Mesenchymal stem cell (in vitro differentiated cells and primary cell): ENCODE results near the gene ADD1.

Experiments used
- DNase-seq: peaks from one replicate; pipeline ENCODE4 v3.0.0-alpha.2; 2013
- H2AFZ ChIP-seq: one replicate; pipeline ENCODE4 v1.6.1; 2013; ENCODE audit warnings: low read depth, mild to moderate bottlenecking, control low read depth, inconsistent platforms, low read length, moderate library complexity
- H2AK5ac ChIP-seq: 2 replicates; pipeline ENCODE4 v1.6.1; 2013; ENCODE audit warnings: low read length, moderate library complexity, mild to moderate bottlenecking, inconsistent platforms; ENCODE audit not compliant: severe bottlenecking
- H2BK120ac ChIP-seq: one replicate; pipeline ENCODE4 v1.6.1; 2013; ENCODE audit warnings: low read depth, mild to moderate bottlenecking, inconsistent platforms, low read length, moderate library complexity
- H2BK12ac ChIP-seq, 2 experiments: one replicate each; pipeline ENCODE4 v1.6.1; 2013; ENCODE audit warnings: inconsistent platforms in 2 of 2, low read length in 2 of 2, mild to moderate bottlenecking in 2 of 2, moderate library complexity in 2 of 2, control low read depth in 1 of 2
- H2BK15ac ChIP-seq: one replicate; pipeline ENCODE4 v1.6.1; 2013; ENCODE audit warnings: mild to moderate bottlenecking, low read depth, inconsistent platforms; ENCODE audit not compliant: poor library complexity, severe bottlenecking
- H2BK5ac ChIP-seq: 2 replicates; pipeline ENCODE4 v1.6.1; 2013; ENCODE audit warnings: low read depth, mild to moderate bottlenecking, low read length, control low read depth, inconsistent platforms; ENCODE audit not compliant: poor library complexity, severe bottlenecking
- H3K14ac ChIP-seq, 2 experiments: one replicate each; pipeline ENCODE4 v1.6.1; 2013; ENCODE audit warnings: inconsistent platforms in 2 of 2, low read length in 2 of 2, control low read depth in 1 of 2, mild to moderate bottlenecking in 1 of 2, moderate library complexity in 1 of 2
- H3K18ac ChIP-seq, 2 experiments: one replicate each; pipeline ENCODE4 v1.6.1; 2013; ENCODE audit warnings: inconsistent platforms in 2 of 2, low read length in 2 of 2, control low read depth in 1 of 2, low read depth in 1 of 2, mild to moderate bottlenecking in 1 of 2
- H3K23ac ChIP-seq, 2 experiments: one replicate each; pipeline ENCODE4 v1.6.1; 2013; ENCODE audit warnings: inconsistent platforms in 2 of 2, low read length in 2 of 2, mild to moderate bottlenecking in 2 of 2, moderate library complexity in 2 of 2, control low read depth in 1 of 2
- H3K27ac ChIP-seq: 2 replicates; pipeline ENCODE4 v1.5.1; 2013; ENCODE audit warnings: mild to moderate bottlenecking, moderate library complexity, low read length, control low read depth, inconsistent platforms; ENCODE audit not compliant: poor library complexity, severe bottlenecking
- H3K27me3 ChIP-seq, 2 experiments: 2 replicates each; pipeline versions ENCODE4 v1.6.1 to v1.7.0; 2013; ENCODE audit warnings: low read length in 2 of 2, mild to moderate bottlenecking in 2 of 2, moderate library complexity in 2 of 2, control low read depth in 1 of 2, inconsistent platforms in 1 of 2; ENCODE audit not compliant: control insufficient read depth in 1 of 2, insufficient read depth in 1 of 2
- H3K36me3 ChIP-seq, 2 experiments: 2 replicates each; pipeline versions ENCODE4 v1.6.1 to v1.7.0; 2013; ENCODE audit warnings: low read length in 2 of 2, control low read depth in 1 of 2, inconsistent platforms in 1 of 2, low read depth in 1 of 2, mild to moderate bottlenecking in 1 of 2; ENCODE audit not compliant: insufficient read depth in 2 of 2, control insufficient read depth in 1 of 2
- H3K4ac ChIP-seq, 2 experiments: one replicate each; pipeline ENCODE4 v1.6.1; 2013; ENCODE audit warnings: inconsistent platforms in 2 of 2, low read length in 2 of 2, mild to moderate bottlenecking in 2 of 2, moderate library complexity in 2 of 2, control low read depth in 1 of 2, low read depth in 1 of 2
- H3K4me1 ChIP-seq: 2 replicates; pipeline ENCODE4 v1.6.1; 2013; ENCODE audit warnings: low read depth, low read length, control low read depth; ENCODE audit not compliant: control insufficient read depth, insufficient read depth
- H3K4me2 ChIP-seq: 2 replicates; pipeline ENCODE4 v1.6.1; 2013; ENCODE audit warnings: low read length, mild to moderate bottlenecking, inconsistent platforms; ENCODE audit not compliant: poor library complexity, severe bottlenecking
- H3K4me3 ChIP-seq, 2 experiments: 2 replicates each; pipeline versions ENCODE4 v1.5.1 to v1.7.0; 2013; ENCODE audit warnings: low read length in 2 of 2, mild to moderate bottlenecking in 2 of 2, control low read depth in 1 of 2, low read depth in 1 of 2; ENCODE audit not compliant: insufficient read depth in 1 of 2
- H3K79me1 ChIP-seq: replicated peaks from 2 replicates; pipeline ENCODE4 v1.6.1; 2013; ENCODE audit warnings: mild to moderate bottlenecking, control low read depth, low read length, inconsistent platforms; ENCODE audit not compliant: poor library complexity, severe bottlenecking
- H3K9ac ChIP-seq: 2 replicates; pipeline ENCODE4 v1.7.0; 2013; ENCODE audit warnings: mild to moderate bottlenecking, low read length, moderate library complexity
- H3K9me3 ChIP-seq: 2 replicates; pipeline ENCODE4 v1.7.0; 2013; ENCODE audit warnings: mild to moderate bottlenecking, low read length; ENCODE audit not compliant: control insufficient read depth
- H4K8ac ChIP-seq: one replicate; pipeline ENCODE4 v1.6.1; 2013; ENCODE audit warnings: inconsistent platforms, mild to moderate bottlenecking, low read length, moderate library complexity
- H4K91ac ChIP-seq: one replicate; pipeline ENCODE4 v1.6.1; 2013; ENCODE audit warnings: mild to moderate bottlenecking, low read length, inconsistent platforms
- WGBS: methylation state at CpG from one replicate; pipeline ENCODE4 v1.1.7; 2013; ENCODE audit warnings: mixed read lengths; 5-methylcytosine and 5-hydroxymethylcytosine counted together

Gene ADD1

GRCh38 chr4:2943364-2944090 lies 99.9 kb downstream of the ADD1 start:
- H3K79me1 ChIP-seq = peaks cover 31% of the 10 kb centered on the region
- H4K91ac ChIP-seq = no peak overlapping the region
- no peak overlapping the region for H3K4me2 ChIP-seq
- WGBS = 97% methylated on average over 7 of the region's 20 CpGs
- no peak overlapping the region for H3K9ac ChIP-seq
- no peak overlapping the region for H2AK5ac ChIP-seq
- H3K23ac ChIP-seq = no peak overlapping the region
- peaks cover 13% of the 10 kb centered on the region for H3K4me1 ChIP-seq
- peak overlapping the region; percentile 41 for H2BK15ac ChIP-seq
- H2AFZ ChIP-seq = no peak overlapping the region
- H3K9me3 ChIP-seq = no peaks in the 10 kb centered on the region
- H3K18ac ChIP-seq = no peak overlapping the region
- H3K4ac ChIP-seq = no peak overlapping the region
- no peak overlapping the region for H3K27ac ChIP-seq
- H2BK12ac ChIP-seq = no peak overlapping the region
- no peak overlapping the region for H2BK5ac ChIP-seq
- no peak overlapping the region for H3K14ac ChIP-seq
- H3K4me3 ChIP-seq = no peak overlapping the region
- H3K27me3 ChIP-seq = no peaks in the 10 kb centered on the region
- no peak overlapping the region for H2BK120ac ChIP-seq
- no peak for DNase-seq
- peaks cover 85 to 94% of the 10 kb centered on the region in 2 experiments for H3K36me3 ChIP-seq
- H4K8ac ChIP-seq = no peak overlapping the region

- WGBS = 95% methylated on average over 11 of the region's 11 CpGs
These were observed 100.4 kb downstream of the ADD1 start for GRCh38 chr4:2944091-2944482.

GRCh38 chr4:2944586-2945526 lies 101.2 kb downstream of the ADD1 start:
- no peak overlapping the region for H4K91ac ChIP-seq
- no peak overlapping the region for H3K23ac ChIP-seq
- no peak overlapping the region for H2AK5ac ChIP-seq
- no peak overlapping the region for H3K18ac ChIP-seq
- H2BK5ac ChIP-seq = no peak overlapping the region
- no peak overlapping the region for H2BK12ac ChIP-seq
- H3K9me3 ChIP-seq = no peaks in the 10 kb centered on the region
- no peaks in the 10 kb centered on the region for H3K27me3 ChIP-seq
- no peak overlapping the region for H3K4me2 ChIP-seq
- no peak overlapping the region for H3K4me3 ChIP-seq
- H2BK15ac ChIP-seq = no peak overlapping the region
- no peak overlapping the region for H4K8ac ChIP-seq
- H2BK120ac ChIP-seq = no peak overlapping the region
- H3K27ac ChIP-seq = no peak overlapping the region
- H3K14ac ChIP-seq = no peak overlapping the region
- no peak overlapping the region for H2AFZ ChIP-seq
- no peak overlapping the region for H3K9ac ChIP-seq
- DNase-seq = no peak
- peaks cover 32% of the 10 kb centered on the region for H3K79me1 ChIP-seq
- H3K4ac ChIP-seq = no peak overlapping the region
- peaks cover 9% of the 10 kb centered on the region for H3K4me1 ChIP-seq
- peaks cover 85 to 93% of the 10 kb centered on the region in 2 experiments for H3K36me3 ChIP-seq
- whole genome bisulfite sequencing = 91% methylated on average over 30 of the region's 30 CpGs

More at GRCh38 chr4:2944091-2944482, 100.4 kb downstream of the ADD1 start:
- no peak overlapping the region for H3K18ac ChIP-seq
- H3K4me3 ChIP-seq = no peak overlapping the region
- H2AFZ ChIP-seq = no peak overlapping the region
- H2BK120ac ChIP-seq = no peak overlapping the region
- no peak overlapping the region for H3K27ac ChIP-seq
- H3K14ac ChIP-seq = no peak overlapping the region
- H3K23ac ChIP-seq = no peak overlapping the region
- H3K27me3 ChIP-seq = no peaks in the 10 kb centered on the region
- H3K36me3 ChIP-seq = peaks cover 86 to 93% of the 10 kb centered on the region in 2 experiments
- no peak overlapping the region for H2BK5ac ChIP-seq
- no peak overlapping the region for H2AK5ac ChIP-seq
- H3K4me1 ChIP-seq = peaks cover 13% of the 10 kb centered on the region
- no peak overlapping the region for H3K4me2 ChIP-seq
- H4K91ac ChIP-seq = no peak overlapping the region
- H4K8ac ChIP-seq = no peak overlapping the region
- no peak overlapping the region for H3K4ac ChIP-seq
- H3K9me3 ChIP-seq = no peaks in the 10 kb centered on the region
- H2BK12ac ChIP-seq = no peak overlapping the region
- H3K79me1 ChIP-seq = peaks cover 33% of the 10 kb centered on the region
- H3K9ac ChIP-seq = no peak overlapping the region
- H2BK15ac ChIP-seq = no peak overlapping the region
- DNase-seq = no peak
